SK-N-SH (cell line): ENCODE measurements around the gene TMPRSS6. TPM values are rescaled to one million over a fixed set of nuclear protein-coding genes. Genes with fewer than 3 reads are reported as not detected.

Experiments
- CTCF ChIA-PET: fragments of 300-600, 350-600 bp; formaldehyde crosslinking; extraction: SDS; loops from one replicate; lab custom pipeline; 2021; lab: Yijun Ruan, JAX
- POLR2A ChIA-PET: fragments of 350-600 bp; sonication (Branson Sonifier 250); formaldehyde crosslinking; extraction: SDS; loops from one replicate; lab custom pipeline; 2020; ENCODE audit warnings: antibody characterized with exemption, inconsistent platforms; lab: Yijun Ruan, JAX
- DNase-seq: peaks from one replicate; pipeline ENCODE4 v3.0.0; 2012
- H2AFZ ChIP-seq: fragments of 200-600 bp; sonication (generic); 2 replicates; pipeline ENCODE4 v1.8.1; 2016; ENCODE audit warnings: antibody characterized with exemption, mild to moderate bottlenecking, low read depth
- H3F3A ChIP-seq: fragments of 200-600 bp; sonication (generic); replicated peaks from 2 replicates; pipeline ENCODE3; 2016; ENCODE audit warnings: antibody characterized with exemption, mild to moderate bottlenecking; ENCODE audit not compliant: insufficient read depth
- H3K27ac ChIP-seq, 2 experiments: fragments of 200-500 bp in 1 of 2; fragments of 200-600 bp in 1 of 2; sonication (Bioruptor generic) in 1 of 2; sonication (generic), shearing (Covaris generic) in 1 of 2; 2 replicates each; pipeline versions ENCODE4 v1.5.1 to v1.6.1; 2014 to 2016; ENCODE audit warnings: low read depth in 2 of 2, inconsistent platforms in 1 of 2, low read length in 1 of 2, mild to moderate bottlenecking in 1 of 2, mixed read lengths in 1 of 2
- H3K27me3 ChIP-seq: fragments of 200-600 bp; sonication (generic), shearing (Covaris generic); 2 replicates; pipeline ENCODE4 v1.6.1; 2016; ENCODE audit warnings: mixed run types; ENCODE audit not compliant: insufficient read depth
- H3K36me3 ChIP-seq, 2 experiments: fragments of 200-500 bp in 1 of 2; fragments of 200-600 bp in 1 of 2; sonication (Bioruptor generic) in 1 of 2; sonication (generic) in 1 of 2; replicated peaks in 1 of 2; 2 replicates each; pipeline versions ENCODE3 to v1.5.1; 2014 to 2016; ENCODE audit warnings: low read length in 1 of 2, mild to moderate bottlenecking in 1 of 2; ENCODE audit not compliant: insufficient read depth in 2 of 2, control insufficient read depth in 1 of 2
- H3K4me1 ChIP-seq, 2 experiments: fragments of 200-500 bp in 1 of 2; fragments of 200-600 bp in 1 of 2; sonication (Bioruptor generic) in 1 of 2; sonication (generic), shearing (Covaris generic) in 1 of 2; 2 replicates each; pipeline versions ENCODE4 v1.5.1 to v1.6.1; 2014 to 2016; ENCODE audit warnings: low read depth in 1 of 2, low read length in 1 of 2, mixed run types in 1 of 2; ENCODE audit not compliant: insufficient read depth in 2 of 2, control insufficient read depth in 1 of 2
- H3K4me2 ChIP-seq: fragments of 200-600 bp; sonication (generic), shearing (Covaris generic); 2 replicates; pipeline ENCODE4 v1.6.1; 2017; ENCODE audit warnings: mixed run types
- H3K4me3 ChIP-seq, 2 experiments: fragments of 200-500 bp in 1 of 2; fragments of 200-600 bp in 1 of 2; sonication (Bioruptor generic) in 1 of 2; sonication (generic), shearing (Covaris generic) in 1 of 2; 2 replicates each; pipeline versions ENCODE4 v1.5.1 to v1.8.1; 2014 to 2016; ENCODE audit warnings: low read depth in 2 of 2, inconsistent platforms in 1 of 2, low read length in 1 of 2, mild to moderate bottlenecking in 1 of 2, mixed read lengths in 1 of 2, moderate library complexity in 1 of 2
- H3K79me2 ChIP-seq: fragments of 200-600 bp; sonication (generic); 2 replicates; pipeline ENCODE4 v1.8.1; 2017; ENCODE audit warnings: mild to moderate bottlenecking; ENCODE audit not compliant: insufficient read depth
- H3K9ac ChIP-seq: fragments of 200-600 bp; sonication (generic); 2 replicates; pipeline ENCODE4 v1.6.1; 2017; ENCODE audit warnings: mixed run types
- H3K9me2 ChIP-seq: fragments of 200-600 bp; sonication (generic); 2 replicates; pipeline ENCODE4 v1.6.1; 2017; ENCODE audit warnings: mixed run types
- H3K9me3 ChIP-seq: fragments of 200-600 bp; sonication (generic); 2 replicates; pipeline ENCODE4 v1.6.1; 2017; ENCODE audit warnings: mixed run types, mild to moderate bottlenecking, moderate library complexity
- H4K20me1 ChIP-seq: fragments of 200-600 bp; sonication (generic); 2 replicates; pipeline ENCODE4 v1.6.1; 2017; ENCODE audit warnings: mild to moderate bottlenecking, mixed run types; ENCODE audit not compliant: insufficient read depth
- CHD2 ChIP-seq: fragments of 150-350 bp; IDR thresholded peaks from 2 replicates; pipeline ENCODE4 v1.6.1; 2018; ENCODE audit warnings: low read length; ENCODE audit not compliant: partially characterized antibody
- FOXJ3 ChIP-seq: sonication (generic); formaldehyde crosslinking; IDR thresholded peaks from 2 replicates; pipeline ENCODE4 v1.5.1; 2020; ENCODE audit warnings: mild to moderate bottlenecking, missing genetic modification reagents
- MEF2A ChIP-seq: IDR thresholded peaks from 2 replicates; pipeline ENCODE4 v1.4.0; 2012; ENCODE audit warnings: low read depth, borderline replicate concordance
- POLR2AphosphoS5 ChIP-seq: IDR thresholded peaks from 2 replicates; pipeline ENCODE4 v1.6.1; 2012; ENCODE audit warnings: low read depth, low read length
- RFX5 ChIP-seq: IDR thresholded peaks from 2 replicates; pipeline ENCODE4 v1.6.1; 2012; ENCODE audit warnings: mild to moderate bottlenecking, improper control_type of control experiment, low read length
- RXRA ChIP-seq: IDR thresholded peaks from 2 replicates; pipeline ENCODE4 v1.4.0; 2012; ENCODE audit warnings: low read depth, mild to moderate bottlenecking, borderline replicate concordance
- SMC3 ChIP-seq: IDR thresholded peaks from 2 replicates; pipeline ENCODE4 v1.6.1; 2012; ENCODE audit warnings: low read depth, low read length, improper control_type of control experiment
- WGBS: methylation state at CpG from one replicate; pipeline ENCODE4 v1.1.6; 2017; ENCODE audit warnings: low lambda C conversion rate; 5-methylcytosine and 5-hydroxymethylcytosine counted together
- polyA plus RNA-seq, 3 experiments: library from polyadenylated mRNA; depleted of rRNA; stranded (reverse); fragments of >200 nt; gene quantifications; 2 replicates each; pipeline ENCODE4 v1.2.3, GENCODE V29; 2012
- TF ChIP-seq, protein P1 (sequence below): fragments of 200-600 bp; sonication (generic); IDR thresholded peaks from 2 replicates; pipeline ENCODE4 v1.6.1; 2017; ENCODE audit warnings: antibody characterized with exemption, mild to moderate bottlenecking, moderate library complexity
- TF ChIP-seq, protein P2 (sequence below): IDR thresholded peaks from 2 replicates; pipeline ENCODE4 v1.4.0; 2012; ENCODE audit warnings: low read depth, borderline replicate concordance
- TF ChIP-seq, protein P3 (sequence below): IDR thresholded peaks from 2 replicates; pipeline ENCODE4 v1.6.1; 2012; ENCODE audit warnings: mild to moderate bottlenecking, low read depth, low read length, moderate library complexity
- TF ChIP-seq, protein P4 (sequence below): fragments of 150-350 bp; IDR thresholded peaks from 2 replicates; pipeline ENCODE4 v1.6.1; 2016; ENCODE audit warnings: mild to moderate bottlenecking, low read depth, low read length
- TF ChIP-seq, protein P5 (sequence below): IDR thresholded peaks from 2 replicates; pipeline ENCODE4; 2012

Gene TMPRSS6
- polyA plus RNA-seq, 1 of the 3 experiments (the other 2 are of a cell fraction), result not detected

DNA sequence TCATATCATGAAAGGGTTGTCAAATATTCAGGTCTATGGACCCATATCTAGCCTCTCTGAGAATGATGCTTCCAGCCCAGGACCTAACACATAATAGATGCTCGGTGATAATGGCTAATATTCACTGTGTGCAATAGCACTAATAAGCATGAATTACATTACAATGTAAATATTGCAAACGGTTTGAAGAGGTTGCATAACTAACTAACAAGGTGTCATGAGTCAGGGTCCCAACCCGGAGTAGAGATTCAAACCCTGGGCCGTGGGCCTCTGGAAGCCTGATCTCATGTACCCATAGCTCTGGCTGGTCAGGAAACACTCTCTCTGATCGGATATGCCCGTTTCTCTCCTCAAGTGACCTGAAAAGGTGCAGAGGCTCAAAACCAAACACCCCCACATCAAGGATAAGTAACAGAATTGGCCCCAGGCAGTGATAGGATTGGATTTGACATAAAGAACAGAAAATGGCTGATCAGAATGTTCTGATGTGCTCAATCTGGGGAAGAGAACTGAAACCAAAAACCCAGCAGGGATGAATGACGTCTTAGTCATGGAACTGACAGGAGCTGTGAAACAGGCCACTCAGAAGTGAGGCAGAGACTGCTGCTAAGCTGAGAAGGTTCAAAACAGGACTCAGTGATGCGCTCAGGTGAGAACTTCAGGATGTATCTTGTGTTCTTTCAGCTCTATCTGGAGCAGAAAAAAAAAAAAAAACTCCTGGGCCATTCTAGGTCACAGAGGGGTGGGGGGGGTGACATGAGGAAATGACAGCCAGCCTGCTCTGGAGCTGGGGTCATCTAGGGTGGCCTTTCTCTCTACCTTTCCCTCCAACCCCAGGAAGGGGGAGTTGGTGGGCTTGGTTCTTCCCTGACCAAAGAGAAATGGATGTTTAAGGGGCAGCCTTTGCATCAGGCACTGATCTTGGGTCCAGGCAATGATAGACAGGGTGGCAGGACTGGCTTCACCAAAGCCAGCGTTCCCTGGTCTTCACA lies 64.6 kb downstream of the TMPRSS6 start:
- POLR2A ChIA-PET, result no interaction called here
- no peak overlapping the region for H3K4me2 ChIP-seq

DNA sequence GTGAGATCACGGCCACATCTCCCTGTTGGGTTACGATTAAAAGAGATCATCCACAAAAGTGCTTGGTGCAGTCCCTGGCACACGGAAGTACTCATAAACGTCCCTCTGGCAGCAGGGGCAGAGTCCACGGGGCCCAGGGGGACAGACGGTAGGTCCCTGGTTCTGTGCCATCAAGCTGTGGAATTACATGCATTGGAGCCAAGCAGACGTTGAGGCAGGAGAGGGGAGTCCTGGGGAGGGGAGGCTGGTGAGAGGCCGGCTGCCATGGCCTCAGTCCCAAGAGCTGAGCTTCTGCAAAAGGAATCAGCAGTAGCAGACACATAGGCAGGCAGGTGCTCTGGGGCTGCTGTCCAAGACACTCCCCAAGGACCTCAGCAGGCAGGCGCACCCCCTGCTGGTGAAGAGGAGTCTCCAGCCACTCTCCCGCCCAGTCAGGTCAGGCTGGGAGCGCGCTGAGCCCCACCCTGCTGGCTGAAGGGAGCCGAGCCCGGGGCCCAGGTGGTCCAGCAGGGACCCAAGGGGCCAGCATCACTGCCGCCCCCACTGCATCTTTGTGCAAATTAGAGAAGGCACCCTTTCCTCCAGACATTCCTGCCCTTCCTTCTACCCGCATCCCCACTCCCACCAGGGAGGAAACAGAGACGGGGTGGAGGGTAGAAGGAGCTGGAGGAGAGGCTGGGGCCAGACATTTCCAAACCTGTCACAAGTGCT lies 65.5 kb downstream of the TMPRSS6 start:
- H3K4me1 ChIP-seq, result peaks cover 0 to 14% of the 10 kb centered on the region in 2 experiments; a peak in 1 of 4 replicates
- no peaks in the 10 kb centered on the region for H4K20me1 ChIP-seq
- H3K27me3 ChIP-seq, result no peaks in the 10 kb centered on the region
- H3F3A ChIP-seq, result peaks cover 8% of the 10 kb centered on the region
- no peak overlapping the region for H3K4me3 ChIP-seq
- no peaks in the 10 kb centered on the region for H3K9me3 ChIP-seq
- 75% methylated on average over 10 of the region's 17 CpGs for WGBS
- no peaks in the 10 kb centered on the region for H3K9me2 ChIP-seq
- H3K36me3 ChIP-seq, result no peaks in the 10 kb centered on the region
- peak; percentile 70 for DNase-seq
- no peak overlapping the region for H3K9ac ChIP-seq
- H3K4me2 ChIP-seq, result no peak overlapping the region
- H3K27ac ChIP-seq, result no peak overlapping the region
- ChIA-PET POLR2A (no interaction called here), CTCF (interaction anchor here (0.8 to 3.2 kb wide), 9 partner anchors 8 to 262 kb away, joined by 3 to 11 read pairs (median 3); partner anchors contain the start of gene KCTD17)
- TF ChIP-seq SMC3, result peak; percentile 15; the same call in 1 of the 2 replicates
- no peak for TF ChIP-seq POLR2AphosphoS5
- TF ChIP-seq, protein P1, sequence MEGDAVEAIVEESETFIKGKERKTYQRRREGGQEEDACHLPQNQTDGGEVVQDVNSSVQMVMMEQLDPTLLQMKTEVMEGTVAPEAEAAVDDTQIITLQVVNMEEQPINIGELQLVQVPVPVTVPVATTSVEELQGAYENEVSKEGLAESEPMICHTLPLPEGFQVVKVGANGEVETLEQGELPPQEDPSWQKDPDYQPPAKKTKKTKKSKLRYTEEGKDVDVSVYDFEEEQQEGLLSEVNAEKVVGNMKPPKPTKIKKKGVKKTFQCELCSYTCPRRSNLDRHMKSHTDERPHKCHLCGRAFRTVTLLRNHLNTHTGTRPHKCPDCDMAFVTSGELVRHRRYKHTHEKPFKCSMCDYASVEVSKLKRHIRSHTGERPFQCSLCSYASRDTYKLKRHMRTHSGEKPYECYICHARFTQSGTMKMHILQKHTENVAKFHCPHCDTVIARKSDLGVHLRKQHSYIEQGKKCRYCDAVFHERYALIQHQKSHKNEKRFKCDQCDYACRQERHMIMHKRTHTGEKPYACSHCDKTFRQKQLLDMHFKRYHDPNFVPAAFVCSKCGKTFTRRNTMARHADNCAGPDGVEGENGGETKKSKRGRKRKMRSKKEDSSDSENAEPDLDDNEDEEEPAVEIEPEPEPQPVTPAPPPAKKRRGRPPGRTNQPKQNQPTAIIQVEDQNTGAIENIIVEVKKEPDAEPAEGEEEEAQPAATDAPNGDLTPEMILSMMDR, result peak; percentile 46
- TF ChIP-seq, protein P2, sequence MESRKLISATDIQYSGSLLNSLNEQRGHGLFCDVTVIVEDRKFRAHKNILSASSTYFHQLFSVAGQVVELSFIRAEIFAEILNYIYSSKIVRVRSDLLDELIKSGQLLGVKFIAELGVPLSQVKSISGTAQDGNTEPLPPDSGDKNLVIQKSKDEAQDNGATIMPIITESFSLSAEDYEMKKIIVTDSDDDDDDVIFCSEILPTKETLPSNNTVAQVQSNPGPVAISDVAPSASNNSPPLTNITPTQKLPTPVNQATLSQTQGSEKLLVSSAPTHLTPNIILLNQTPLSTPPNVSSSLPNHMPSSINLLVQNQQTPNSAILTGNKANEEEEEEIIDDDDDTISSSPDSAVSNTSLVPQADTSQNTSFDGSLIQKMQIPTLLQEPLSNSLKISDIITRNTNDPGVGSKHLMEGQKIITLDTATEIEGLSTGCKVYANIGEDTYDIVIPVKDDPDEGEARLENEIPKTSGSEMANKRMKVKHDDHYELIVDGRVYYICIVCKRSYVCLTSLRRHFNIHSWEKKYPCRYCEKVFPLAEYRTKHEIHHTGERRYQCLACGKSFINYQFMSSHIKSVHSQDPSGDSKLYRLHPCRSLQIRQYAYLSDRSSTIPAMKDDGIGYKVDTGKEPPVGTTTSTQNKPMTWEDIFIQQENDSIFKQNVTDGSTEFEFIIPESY, result no peak
- TF ChIP-seq, protein P3, sequence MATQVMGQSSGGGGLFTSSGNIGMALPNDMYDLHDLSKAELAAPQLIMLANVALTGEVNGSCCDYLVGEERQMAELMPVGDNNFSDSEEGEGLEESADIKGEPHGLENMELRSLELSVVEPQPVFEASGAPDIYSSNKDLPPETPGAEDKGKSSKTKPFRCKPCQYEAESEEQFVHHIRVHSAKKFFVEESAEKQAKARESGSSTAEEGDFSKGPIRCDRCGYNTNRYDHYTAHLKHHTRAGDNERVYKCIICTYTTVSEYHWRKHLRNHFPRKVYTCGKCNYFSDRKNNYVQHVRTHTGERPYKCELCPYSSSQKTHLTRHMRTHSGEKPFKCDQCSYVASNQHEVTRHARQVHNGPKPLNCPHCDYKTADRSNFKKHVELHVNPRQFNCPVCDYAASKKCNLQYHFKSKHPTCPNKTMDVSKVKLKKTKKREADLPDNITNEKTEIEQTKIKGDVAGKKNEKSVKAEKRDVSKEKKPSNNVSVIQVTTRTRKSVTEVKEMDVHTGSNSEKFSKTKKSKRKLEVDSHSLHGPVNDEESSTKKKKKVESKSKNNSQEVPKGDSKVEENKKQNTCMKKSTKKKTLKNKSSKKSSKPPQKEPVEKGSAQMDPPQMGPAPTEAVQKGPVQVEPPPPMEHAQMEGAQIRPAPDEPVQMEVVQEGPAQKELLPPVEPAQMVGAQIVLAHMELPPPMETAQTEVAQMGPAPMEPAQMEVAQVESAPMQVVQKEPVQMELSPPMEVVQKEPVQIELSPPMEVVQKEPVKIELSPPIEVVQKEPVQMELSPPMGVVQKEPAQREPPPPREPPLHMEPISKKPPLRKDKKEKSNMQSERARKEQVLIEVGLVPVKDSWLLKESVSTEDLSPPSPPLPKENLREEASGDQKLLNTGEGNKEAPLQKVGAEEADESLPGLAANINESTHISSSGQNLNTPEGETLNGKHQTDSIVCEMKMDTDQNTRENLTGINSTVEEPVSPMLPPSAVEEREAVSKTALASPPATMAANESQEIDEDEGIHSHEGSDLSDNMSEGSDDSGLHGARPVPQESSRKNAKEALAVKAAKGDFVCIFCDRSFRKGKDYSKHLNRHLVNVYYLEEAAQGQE, result 0 out of 2 replicates have a peak, but pooled peaks have one; percentile 24
- H2AFZ ChIP-seq, result no peak overlapping the region
- H3K79me2 ChIP-seq, result no peaks in the 10 kb centered on the region

More for the DNA sequence above, 64.6 kb downstream of the TMPRSS6 start:
- Histone ChIP-seq H3K9me3 (no peaks in the 10 kb centered on the region), H3K27me3 (no peaks in the 10 kb centered on the region), H3K27ac (no peak overlapping the region), H4K20me1 (no peaks in the 10 kb centered on the region), H3K4me1 (peaks cover 0 to 14% of the 10 kb centered on the region in 2 experiments; a peak in 1 of 4 replicates), H3K36me3 (no peaks in the 10 kb centered on the region), H3K79me2 (no peaks in the 10 kb centered on the region), H2AFZ (no peak overlapping the region; the same call in 1 of the 2 replicates), H3F3A (peaks cover 8% of the 10 kb centered on the region), H3K9me2 (no peaks in the 10 kb centered on the region), H3K4me3 (no peak overlapping the region), H3K9ac (no peak overlapping the region)
- CTCF ChIA-PET, result interaction anchor here (0.6 to 3.2 kb wide), 9 partner anchors 13 to 263 kb away, joined by 3 to 11 read pairs (median 3); no protein-coding TSS in a partner anchor
- no peak for DNase-seq
- TF ChIP-seq, protein P4, sequence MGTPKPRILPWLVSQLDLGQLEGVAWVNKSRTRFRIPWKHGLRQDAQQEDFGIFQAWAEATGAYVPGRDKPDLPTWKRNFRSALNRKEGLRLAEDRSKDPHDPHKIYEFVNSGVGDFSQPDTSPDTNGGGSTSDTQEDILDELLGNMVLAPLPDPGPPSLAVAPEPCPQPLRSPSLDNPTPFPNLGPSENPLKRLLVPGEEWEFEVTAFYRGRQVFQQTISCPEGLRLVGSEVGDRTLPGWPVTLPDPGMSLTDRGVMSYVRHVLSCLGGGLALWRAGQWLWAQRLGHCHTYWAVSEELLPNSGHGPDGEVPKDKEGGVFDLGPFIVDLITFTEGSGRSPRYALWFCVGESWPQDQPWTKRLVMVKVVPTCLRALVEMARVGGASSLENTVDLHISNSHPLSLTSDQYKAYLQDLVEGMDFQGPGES, result no peak
- TF ChIP-seq RFX5 (no peak), MEF2A (no peak), CHD2 (no peak), POLR2AphosphoS5 (no peak), RXRA (no peak), FOXJ3 (CRISPR knock-in tag) (no peak)
- TF ChIP-seq, protein P5, sequence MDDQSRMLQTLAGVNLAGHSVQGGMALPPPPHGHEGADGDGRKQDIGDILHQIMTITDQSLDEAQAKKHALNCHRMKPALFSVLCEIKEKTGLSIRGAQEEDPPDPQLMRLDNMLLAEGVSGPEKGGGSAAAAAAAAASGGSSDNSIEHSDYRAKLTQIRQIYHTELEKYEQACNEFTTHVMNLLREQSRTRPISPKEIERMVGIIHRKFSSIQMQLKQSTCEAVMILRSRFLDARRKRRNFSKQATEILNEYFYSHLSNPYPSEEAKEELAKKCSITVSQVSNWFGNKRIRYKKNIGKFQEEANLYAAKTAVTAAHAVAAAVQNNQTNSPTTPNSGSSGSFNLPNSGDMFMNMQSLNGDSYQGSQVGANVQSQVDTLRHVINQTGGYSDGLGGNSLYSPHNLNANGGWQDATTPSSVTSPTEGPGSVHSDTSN, result no peak
- 85% methylated on average over 9 of the region's 9 CpGs for WGBS
